Cardiac muscle cell (in vitro differentiated cells and primary cell): ENCODE measurements around the gene C12orf54. TPM values are rescaled to one million over a fixed set of nuclear protein-coding genes. Genes with fewer than 3 reads are reported as not detected.
"Not testable (repeated sequence)": the region's sequence is repeated elsewhere in the genome, so short reads cannot be mapped to it uniquely, and the experiment has no call there.

Source experiments
- DNase-seq, 2 donors: peaks; one replicate each; pipeline versions ENCODE4 v3.0.0 to v3.0.0-alpha.2; 2010 to 2017; ENCODE audit warnings: low read depth in 1 of 2, low spot score in 1 of 2
- H3K27ac ChIP-seq: fragments of 200-600 bp; sonication (generic); 2 replicates; pipeline ENCODE4 v1.5.1; 2016
- H3K27me3 ChIP-seq: fragments of 200-600 bp; sonication (generic); 2 replicates; pipeline ENCODE4 v1.6.0; 2016; ENCODE audit warnings: control low read depth
- H3K36me3 ChIP-seq: fragments of 200-600 bp; sonication (generic); 2 replicates; pipeline ENCODE4 v1.5.1; 2016; ENCODE audit warnings: control low read depth
- H3K4me1 ChIP-seq: fragments of 200-600 bp; sonication (generic); 2 replicates; pipeline ENCODE4 v1.8.1; 2017; ENCODE audit warnings: low read depth, mild to moderate bottlenecking, mixed run types
- H3K4me3 ChIP-seq: fragments of 200-600 bp; sonication (generic); 2 replicates; pipeline ENCODE4 v1.5.1; 2016; ENCODE audit warnings: mild to moderate bottlenecking
- H3K9me3 ChIP-seq: fragments of 200-600 bp; sonication (generic); 2 replicates; pipeline ENCODE4 v1.5.1; 2017; ENCODE audit warnings: low read depth, mild to moderate bottlenecking, control low read depth
- CTCF ChIP-seq: IDR thresholded peaks from 2 replicates; pipeline ENCODE4 v1.5.1; 2012; ENCODE audit warnings: low read depth, mild to moderate bottlenecking, low read length
- polyA plus RNA-seq: library from polyadenylated mRNA; unstranded; fragments of >200 nt; fragmentation: Nextera tagmentation; extraction: Ambion mirVana; gene quantifications from 2 replicates; pipeline ENCODE4 v1.2.1, GENCODE V29; 2016
- total RNA-seq: library from RNA; depleted of rRNA; stranded (reverse); fragments of >200 nt; gene quantifications from 2 replicates; pipeline ENCODE4 v1.2.3, GENCODE V29; 2016

The C12orf54 gene
- total and polyA plus RNA-seq, 2 experiments from 2014 or later = not detected

GRCh38 chr12:48514728-48515127 lies 32.4 kb downstream of the C12orf54 start:
- no peak for DNase-seq
- no peaks in the 10 kb centered on the region for H3K36me3 ChIP-seq
- no peak overlapping the region for H3K4me3 ChIP-seq
- TF ChIP-seq CTCF = no peak
- no peaks in the 10 kb centered on the region for H3K9me3 ChIP-seq
- no peak overlapping the region for H3K27ac ChIP-seq
- H3K4me1 ChIP-seq = no peaks in the 10 kb centered on the region
- H3K27me3 ChIP-seq = no peaks in the 10 kb centered on the region

- H3K27ac ChIP-seq, H3K4me3 ChIP-seq, DNase-seq, H3K36me3 ChIP-seq, H3K4me1 ChIP-seq, H3K27me3 ChIP-seq, H3K9me3 ChIP-seq: not testable (repeated sequence)
Measured at GRCh38 chr12:48520381-48520780, 38.1 kb downstream of the C12orf54 start.

- no peak within 1 kb of the TSS for H3K27ac ChIP-seq
- no peak for TF ChIP-seq CTCF
- H3K36me3 ChIP-seq = no peaks in the 10 kb centered on the region
- H3K27me3 ChIP-seq = no peaks in the 10 kb centered on the region
- H3K4me1 ChIP-seq = no peaks in the 10 kb centered on the region
- no peak for DNase-seq
- H3K9me3 ChIP-seq = no peaks in the 10 kb centered on the region
- H3K4me3 ChIP-seq = no peak within 1 kb of the TSS
Measured at GRCh38 chr12:48525332-48525731, 43.0 kb downstream of the C12orf54 start, which contains the start of gene OR8S1. Gene OR8S1, plus strand, starts transcription at chr12:48525632. Its CDS starts 0 bp downstream, at chr12:48525632.

- Histone ChIP-seq H3K4me1 (no peaks in the 10 kb centered on the region), H3K36me3 (no peaks in the 10 kb centered on the region), H3K9me3 (no peaks in the 10 kb centered on the region), H3K27me3 (no peaks in the 10 kb centered on the region), H3K4me3 (no peak overlapping the region), H3K27ac (no peak overlapping the region)
- no peak for DNase-seq
- no peak for TF ChIP-seq CTCF
Measured at GRCh38 chr12:48527891-48528670, 45.8 kb downstream of the C12orf54 start.

- Histone ChIP-seq H3K4me1 (no peaks in the 10 kb centered on the region), H3K9me3 (no peaks in the 10 kb centered on the region), H3K36me3 (no peaks in the 10 kb centered on the region), H3K27me3 (no peaks in the 10 kb centered on the region), H3K27ac (no peak overlapping the region), H3K4me3 (no peak overlapping the region)
- DNase-seq = no peak
- TF ChIP-seq CTCF = no peak
Measured at GRCh38 chr12:48532601-48533000, 50.3 kb downstream of the C12orf54 start.

GRCh38 chr12:48536602-48537001 lies 54.3 kb downstream of the C12orf54 start:
- H3K27ac ChIP-seq = no peak overlapping the region
- H3K27me3 ChIP-seq = no peaks in the 10 kb centered on the region
- H3K4me1 ChIP-seq = no peaks in the 10 kb centered on the region
- no peak overlapping the region for H3K4me3 ChIP-seq
- no peak for TF ChIP-seq CTCF
- no peaks in the 10 kb centered on the region for H3K36me3 ChIP-seq
- no peak for DNase-seq
- no peaks in the 10 kb centered on the region for H3K9me3 ChIP-seq
